ENCODE results near the gene RPP38.

Gene RPP38

DNA sequence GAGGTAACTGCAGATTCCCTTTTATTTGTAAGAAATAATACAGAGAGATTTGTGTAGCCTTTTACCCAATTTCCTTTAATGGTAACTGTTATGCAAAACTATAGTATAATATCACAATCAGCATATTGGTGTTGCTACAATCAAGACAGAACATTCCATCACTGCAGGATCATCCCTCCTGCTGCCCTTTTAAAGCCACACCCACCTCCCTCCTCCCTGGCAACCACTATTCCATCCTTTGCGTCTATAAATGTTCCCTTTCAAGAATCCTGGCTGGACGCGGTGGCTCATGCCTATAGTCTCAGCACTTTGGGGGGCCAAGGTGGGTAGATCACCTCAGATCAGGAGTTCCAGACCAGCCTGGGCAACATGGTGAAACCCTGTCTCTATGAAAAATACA is 21.7 kb upstream of the RPP38 start:
- Histone ChIP-seq H3K9ac (ENCODE audit: low read depth, low read length) (no peak overlapping the region), H3K4me3 (ENCODE audit: low read length) (no peak overlapping the region), H3K4me1 (ENCODE audit: insufficient read depth, low read length) (no peaks in the 10 kb centered on the region), H3K9me3 (ENCODE audit: insufficient read depth, low read depth, low read length) (peaks cover 27% of the 10 kb centered on the region), H3K36me3 (ENCODE audit: insufficient read depth, low read length) (0 out of 2 replicates have a peak, but pooled peaks cover 4% of the 10 kb centered on the region), H3K27ac (ENCODE audit: low read depth, low read length) (no peak overlapping the region), H3K27me3 (ENCODE audit: insufficient read depth, low read length) (no peaks in the 10 kb centered on the region)
- WGBS = 90% methylated on average over 3 of the region's 3 CpGs

DNA sequence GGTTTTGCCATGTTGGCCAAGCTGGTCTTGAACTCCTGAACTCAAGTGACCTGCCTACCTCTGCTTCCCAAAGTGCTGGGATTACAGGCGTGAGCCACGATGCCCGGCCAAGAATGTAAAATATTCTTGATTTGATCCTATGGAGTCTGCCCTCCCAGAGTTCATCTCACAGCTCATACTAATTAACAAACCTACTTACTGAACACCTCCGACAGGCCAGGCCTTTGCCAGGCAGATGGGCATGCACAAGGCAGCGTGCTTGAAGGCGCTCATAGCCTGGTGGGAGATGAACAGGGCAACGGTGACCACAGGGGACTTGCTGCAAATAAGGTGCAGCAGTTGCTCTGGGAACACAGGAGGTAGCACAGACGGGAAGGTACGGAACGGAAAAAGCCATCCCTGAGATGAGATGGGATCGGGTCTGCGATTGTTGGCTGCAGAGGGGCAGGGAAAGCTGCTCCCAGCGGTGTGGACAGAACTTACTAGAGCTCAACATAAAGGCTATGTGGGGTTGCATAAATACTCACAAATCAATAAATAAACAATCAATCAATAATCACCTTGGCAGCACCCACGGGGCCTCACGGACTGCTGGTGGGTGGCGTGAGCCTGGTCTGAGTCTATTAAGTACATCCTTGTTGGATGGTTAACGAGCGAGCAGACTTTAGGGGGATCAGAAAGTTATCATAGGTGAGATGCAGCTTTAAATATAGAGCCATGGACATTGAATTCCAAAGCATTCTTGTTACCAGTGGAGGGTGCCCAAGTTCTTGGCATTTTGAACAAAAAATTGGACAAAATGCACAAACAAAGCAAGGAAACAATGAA is 13.3 kb upstream of the RPP38 start:
- H3K9me3 ChIP-seq (ENCODE audit: insufficient read depth, low read depth, low read length) = no peaks in the 10 kb centered on the region
- H3K4me3 ChIP-seq (ENCODE audit: low read length) = peak overlapping the region; percentile 38; the same call in 1 of the 2 replicates
- peaks cover 6% of the 10 kb centered on the region; the same call in 1 of the 2 replicates for H3K4me1 ChIP-seq (ENCODE audit: insufficient read depth, low read length)
- peak overlapping the region; percentile 51 for H3K9ac ChIP-seq (ENCODE audit: low read depth, low read length)
- H3K36me3 ChIP-seq (ENCODE audit: insufficient read depth, low read length) = no peaks in the 10 kb centered on the region
- WGBS = 93% methylated on average over 18 of the region's 18 CpGs
- no peaks in the 10 kb centered on the region for H3K27me3 ChIP-seq (ENCODE audit: insufficient read depth, low read length)
- H3K27ac ChIP-seq (ENCODE audit: low read depth, low read length) = peak overlapping the region; percentile 69; the same call in 1 of the 2 replicates

DNA sequence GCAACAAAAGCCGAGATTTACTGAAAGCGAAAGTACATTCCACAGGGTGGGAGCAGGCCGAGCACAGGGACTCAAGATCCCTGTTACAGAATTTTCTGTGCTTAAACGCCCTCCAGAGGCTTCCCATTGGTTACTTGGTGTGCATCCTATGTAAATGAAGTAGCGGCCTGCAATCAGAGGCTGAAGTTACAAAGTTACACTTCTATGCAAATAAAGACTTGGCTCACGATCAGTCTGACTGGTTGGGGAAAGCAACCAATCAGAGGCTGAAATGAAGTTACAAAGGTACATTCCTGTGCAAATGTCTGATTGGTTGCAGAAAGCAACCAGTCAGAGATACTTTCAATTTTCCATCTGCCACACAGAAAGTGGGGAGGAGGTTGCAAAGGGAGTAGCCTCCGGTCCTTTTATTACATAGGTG is 12.6 kb upstream of the RPP38 start:
- WGBS = 63% methylated on average over 7 of the region's 7 CpGs
- no peaks in the 10 kb centered on the region for H3K36me3 ChIP-seq (ENCODE audit: insufficient read depth, low read length)
- no peaks in the 10 kb centered on the region for H3K9me3 ChIP-seq (ENCODE audit: insufficient read depth, low read depth, low read length)
- peak overlapping the region; percentile 69; the same call in 1 of the 2 replicates for H3K27ac ChIP-seq (ENCODE audit: low read depth, low read length)
- H3K4me1 ChIP-seq (ENCODE audit: insufficient read depth, low read length) = peaks cover 6% of the 10 kb centered on the region; the same call in 1 of the 2 replicates
- peak overlapping the region; percentile 51; the same call in 1 of the 2 replicates for H3K9ac ChIP-seq (ENCODE audit: low read depth, low read length)
- H3K27me3 ChIP-seq (ENCODE audit: insufficient read depth, low read length) = no peaks in the 10 kb centered on the region
- H3K4me3 ChIP-seq (ENCODE audit: low read length) = peak overlapping the region; percentile 38; the same call in 1 of the 2 replicates

DNA sequence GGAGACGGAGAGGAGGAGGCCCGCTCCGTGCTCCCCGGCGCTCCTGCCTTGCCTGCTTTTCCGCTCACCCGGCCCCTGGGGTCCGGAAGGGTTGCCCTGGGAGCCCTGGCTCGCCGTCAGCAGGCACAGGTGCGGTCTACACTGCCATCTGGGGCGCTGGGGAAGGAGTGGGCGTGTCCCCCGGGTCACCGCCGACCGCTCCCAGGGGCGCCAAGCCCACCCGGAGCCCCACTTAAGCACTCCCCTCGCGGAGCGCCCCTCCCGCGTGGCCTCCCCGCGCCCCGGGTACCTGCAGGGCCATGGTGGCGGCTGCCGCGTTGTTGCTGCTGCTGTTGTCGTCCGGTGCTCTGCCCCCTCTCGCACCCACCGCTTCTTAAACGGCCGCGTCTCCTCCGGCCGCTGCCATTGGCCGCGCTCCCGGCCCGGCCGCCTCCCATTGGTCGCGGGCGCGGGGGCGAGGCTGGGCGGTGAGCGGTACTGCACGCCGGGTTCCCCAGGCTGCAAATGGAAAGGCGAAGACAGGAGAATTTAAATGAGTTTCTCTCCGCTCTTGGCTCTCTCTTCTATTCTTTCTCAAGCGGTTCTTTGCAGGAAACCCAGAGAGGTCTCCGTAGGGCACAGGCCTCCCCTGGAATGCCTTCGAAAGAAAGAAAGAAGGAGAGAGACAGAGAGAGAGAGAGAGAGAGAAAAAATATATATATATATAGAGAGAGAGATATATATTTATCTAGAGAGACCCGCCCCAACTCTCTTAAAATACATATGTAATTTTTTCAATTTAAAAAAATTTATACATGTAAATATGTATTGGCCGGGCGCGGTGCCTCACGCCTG is 8.5 kb upstream of the RPP38 start, which contains the start of gene ACBD7:
TSS of gene ACBD7 (minus strand) at position 349 of the 834 bp plus-strand sequence. CDS start at position 301, 48 bp downstream.
- H3K9me3 ChIP-seq (ENCODE audit: insufficient read depth, low read depth, low read length) = no peaks in the 10 kb centered on the region
- peak within 1 kb of the TSS; percentile 30; the same call in 1 of the 2 replicates for H3K27ac ChIP-seq (ENCODE audit: low read depth, low read length)
- peak within 1 kb of the TSS; percentile 87 for H3K9ac ChIP-seq (ENCODE audit: low read depth, low read length)
- H3K4me3 ChIP-seq (ENCODE audit: low read length) = peak within 1 kb of the TSS; percentile 93
- H3K4me1 ChIP-seq (ENCODE audit: insufficient read depth, low read length) = peaks cover 6% of the 10 kb centered on the region; the same call in 1 of the 2 replicates
- no peaks in the 10 kb centered on the region for H3K36me3 ChIP-seq (ENCODE audit: insufficient read depth, low read length)
- H3K27me3 ChIP-seq (ENCODE audit: insufficient read depth, low read length) = no peaks in the 10 kb centered on the region
- WGBS = 3% methylated on average over 58 of the region's 63 CpGs

DNA sequence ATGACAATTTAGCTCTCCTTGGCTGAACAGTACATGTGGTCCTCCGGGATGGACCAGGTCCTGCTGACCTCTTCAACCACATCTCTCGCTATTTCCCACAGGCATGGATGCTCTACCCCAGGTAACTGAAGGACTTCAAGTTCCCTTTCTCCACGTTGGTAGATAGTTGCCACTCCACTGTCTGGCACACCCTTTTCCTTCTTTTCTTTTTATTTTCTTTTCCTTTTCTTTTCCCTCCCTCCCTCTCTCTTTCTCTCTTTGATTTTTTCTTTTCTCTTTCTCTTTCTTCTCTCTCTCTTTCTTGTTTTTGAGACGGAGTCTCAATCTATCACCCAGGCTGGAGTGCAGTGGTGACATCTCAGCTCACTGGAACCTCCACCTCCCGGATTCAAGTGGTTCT is 5.7 kb upstream of the RPP38 start:
- H3K4me3 ChIP-seq (ENCODE audit: low read length) = no peak overlapping the region
- H3K27ac ChIP-seq (ENCODE audit: low read depth, low read length) = no peak overlapping the region
- no peak overlapping the region for H3K9ac ChIP-seq (ENCODE audit: low read depth, low read length)
- no peaks in the 10 kb centered on the region for H3K9me3 ChIP-seq (ENCODE audit: insufficient read depth, low read depth, low read length)
- H3K27me3 ChIP-seq (ENCODE audit: insufficient read depth, low read length) = no peaks in the 10 kb centered on the region
- 85% methylated on average over 5 of the region's 5 CpGs for WGBS
- H3K36me3 ChIP-seq (ENCODE audit: insufficient read depth, low read length) = no peaks in the 10 kb centered on the region
- no peaks in the 10 kb centered on the region for H3K4me1 ChIP-seq (ENCODE audit: insufficient read depth, low read length)

DNA sequence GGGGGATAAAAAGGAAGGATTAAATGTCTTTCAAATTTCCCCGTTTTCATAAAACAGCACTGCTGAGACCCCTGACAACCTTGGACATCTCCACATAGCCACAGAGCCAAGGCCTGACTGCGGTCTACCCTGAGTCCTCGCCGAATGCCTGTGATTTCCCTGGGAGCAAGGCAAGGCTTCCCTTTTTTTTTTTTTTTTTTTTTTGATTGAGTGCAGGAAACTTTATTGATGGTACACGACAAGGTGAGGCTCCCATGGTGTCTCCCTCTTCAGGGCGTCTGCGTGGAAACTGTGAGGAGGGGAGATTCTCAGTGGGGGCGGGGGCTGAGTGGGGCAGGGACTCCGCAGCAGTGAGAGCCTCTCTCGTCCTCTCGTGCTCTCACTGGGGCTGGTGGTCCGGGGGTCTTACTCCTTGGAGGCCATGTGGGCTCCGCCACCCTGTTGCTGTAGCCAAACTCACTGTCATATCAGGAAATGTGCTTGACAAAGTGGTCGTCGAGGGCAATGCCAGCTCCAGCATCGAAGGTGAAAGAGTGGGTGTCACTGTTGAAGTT is 4.2 kb upstream of the RPP38 start:
- H3K4me3 ChIP-seq (ENCODE audit: low read length) = no peak overlapping the region
- H3K9ac ChIP-seq (ENCODE audit: low read depth, low read length) = no peak overlapping the region
- H3K9me3 ChIP-seq (ENCODE audit: insufficient read depth, low read depth, low read length) = no peaks in the 10 kb centered on the region
- H3K36me3 ChIP-seq (ENCODE audit: insufficient read depth, low read length) = no peaks in the 10 kb centered on the region
- H3K4me1 ChIP-seq (ENCODE audit: insufficient read depth, low read length) = no peaks in the 10 kb centered on the region
- no peak overlapping the region for H3K27ac ChIP-seq (ENCODE audit: low read depth, low read length)
- WGBS = 89% methylated on average over 16 of the region's 16 CpGs
- no peaks in the 10 kb centered on the region for H3K27me3 ChIP-seq (ENCODE audit: insufficient read depth, low read length)

DNA sequence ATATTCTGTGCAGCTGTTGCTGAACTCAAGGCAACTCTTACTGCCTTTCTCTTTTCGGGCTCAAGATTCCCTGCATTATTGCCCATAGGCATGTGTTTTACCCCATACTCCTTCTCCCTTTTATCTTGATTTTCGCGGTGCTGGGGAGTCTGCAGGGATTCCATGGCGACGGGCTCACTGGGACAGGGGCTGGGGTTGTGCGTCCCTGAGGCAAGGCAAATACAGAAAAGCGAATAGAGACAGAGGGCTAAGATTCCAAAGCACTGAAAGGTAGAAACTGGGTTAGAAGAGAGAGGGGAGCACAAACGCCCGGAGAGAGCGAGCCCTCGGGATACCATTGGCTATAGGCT is 519 bp upstream of the RPP38 start:
- no peaks in the 10 kb centered on the region for H3K9me3 ChIP-seq (ENCODE audit: insufficient read depth, low read depth, low read length)
- 0 out of 2 replicates have a peak, but pooled peaks cover 4% of the 10 kb centered on the region for H3K4me1 ChIP-seq (ENCODE audit: insufficient read depth, low read length)
- WGBS = 1% methylated on average over 11 of the region's 11 CpGs
- no peak overlapping the region for H3K27ac ChIP-seq (ENCODE audit: low read depth, low read length)
- peaks cover 14% of the 10 kb centered on the region for H3K36me3 ChIP-seq (ENCODE audit: insufficient read depth, low read length)
- no peaks in the 10 kb centered on the region for H3K27me3 ChIP-seq (ENCODE audit: insufficient read depth, low read length)
- H3K9ac ChIP-seq (ENCODE audit: low read depth, low read length) = peak overlapping the region; percentile 95
- H3K4me3 ChIP-seq (ENCODE audit: low read length) = peak overlapping the region; percentile 87

DNA sequence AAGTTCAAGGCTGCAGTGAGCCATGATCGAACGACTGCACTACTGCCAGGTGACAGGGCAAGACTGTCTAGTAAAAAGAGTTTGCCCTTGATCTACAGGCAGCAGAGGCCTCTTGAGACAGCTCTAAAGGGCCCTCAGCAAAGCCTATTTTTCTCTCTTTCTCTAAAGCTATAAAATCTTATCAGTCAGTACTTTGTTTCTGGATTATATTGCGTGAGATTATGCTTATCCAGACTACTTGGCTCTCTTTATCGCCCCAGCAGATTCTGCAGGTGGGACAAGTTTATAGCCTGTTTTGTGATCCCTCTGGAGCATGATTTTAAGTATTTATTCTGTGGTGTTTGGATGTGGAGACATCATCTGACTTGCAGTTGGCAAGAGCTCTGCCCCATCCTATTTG is 2.7 kb downstream of the RPP38 start:
- H3K36me3 ChIP-seq (ENCODE audit: insufficient read depth, low read length) = peaks cover 44% of the 10 kb centered on the region
- no peak overlapping the region for H3K9ac ChIP-seq (ENCODE audit: low read depth, low read length)
- WGBS = 93% methylated on average over 4 of the region's 4 CpGs
- 0 out of 2 replicates have a peak, but pooled peaks cover 4% of the 10 kb centered on the region for H3K4me1 ChIP-seq (ENCODE audit: insufficient read depth, low read length)
- no peak overlapping the region for H3K27ac ChIP-seq (ENCODE audit: low read depth, low read length)
- H3K9me3 ChIP-seq (ENCODE audit: insufficient read depth, low read depth, low read length) = no peaks in the 10 kb centered on the region
- no peak overlapping the region for H3K4me3 ChIP-seq (ENCODE audit: low read length)
- H3K27me3 ChIP-seq (ENCODE audit: insufficient read depth, low read length) = no peaks in the 10 kb centered on the region

DNA sequence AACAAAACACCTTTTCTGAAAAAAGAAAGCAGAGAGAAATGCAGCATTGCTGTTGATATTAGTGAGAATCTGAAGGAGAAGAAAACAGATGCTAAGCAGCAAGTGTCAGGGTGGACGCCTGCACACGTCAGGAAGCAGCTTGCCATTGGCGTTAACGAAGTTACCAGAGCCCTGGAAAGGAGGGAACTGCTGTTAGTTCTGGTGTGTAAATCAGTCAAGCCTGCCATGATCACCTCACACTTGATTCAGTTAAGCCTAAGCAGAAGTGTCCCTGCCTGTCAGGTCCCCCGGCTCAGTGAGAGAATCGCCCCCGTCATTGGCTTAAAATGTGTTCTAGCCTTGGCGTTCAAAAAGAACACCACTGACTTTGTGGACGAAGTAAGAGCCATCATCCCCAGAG is 6.4 kb downstream of the RPP38 start:
- no peak overlapping the region for H3K4me3 ChIP-seq (ENCODE audit: low read length)
- H3K9me3 ChIP-seq (ENCODE audit: insufficient read depth, low read depth, low read length) = no peaks in the 10 kb centered on the region
- H3K27me3 ChIP-seq (ENCODE audit: insufficient read depth, low read length) = no peaks in the 10 kb centered on the region
- H3K36me3 ChIP-seq (ENCODE audit: insufficient read depth, low read length) = peaks cover 61% of the 10 kb centered on the region
- no peak overlapping the region for H3K9ac ChIP-seq (ENCODE audit: low read depth, low read length)
- H3K4me1 ChIP-seq (ENCODE audit: insufficient read depth, low read length) = 0 out of 2 replicates have a peak, but pooled peaks cover 4% of the 10 kb centered on the region
- H3K27ac ChIP-seq (ENCODE audit: low read depth, low read length) = no peak overlapping the region
- 95% methylated on average over 9 of the region's 9 CpGs for WGBS

DNA sequence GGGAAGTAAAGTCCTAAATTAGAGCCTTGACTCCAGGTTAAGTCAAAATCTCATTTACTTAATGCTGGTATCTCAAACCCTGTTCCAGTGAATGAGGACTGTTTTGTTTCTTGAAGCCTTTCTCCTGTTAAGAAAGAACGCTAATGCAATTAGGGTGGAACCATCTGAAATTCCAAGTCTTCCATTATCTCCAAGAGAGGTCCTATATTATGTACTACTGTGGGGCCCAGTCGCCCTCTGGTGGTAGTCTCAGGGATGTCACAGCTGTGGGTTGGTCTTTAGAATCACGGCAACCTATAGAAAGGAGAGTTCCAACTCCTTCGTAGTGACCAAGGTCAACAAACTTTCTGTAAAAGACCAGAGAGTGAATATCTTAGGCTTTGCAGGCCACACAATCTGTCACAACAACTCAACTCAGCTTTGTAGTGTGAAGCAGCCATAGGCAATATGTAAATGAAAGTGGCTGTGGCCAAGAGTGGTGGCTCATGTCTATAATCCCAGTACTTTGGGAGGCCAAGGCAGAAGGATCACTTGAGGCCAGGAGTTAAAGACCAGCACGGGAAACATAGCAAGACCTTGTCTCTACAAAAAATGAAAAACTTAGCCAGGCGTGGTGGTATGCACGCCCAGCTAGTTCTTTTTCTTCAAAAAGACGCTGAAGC is 9.3 kb downstream of the RPP38 start:
- no peaks in the 10 kb centered on the region for H3K27me3 ChIP-seq (ENCODE audit: insufficient read depth, low read length)
- no peak overlapping the region for H3K27ac ChIP-seq (ENCODE audit: low read depth, low read length)
- no peaks in the 10 kb centered on the region for H3K4me1 ChIP-seq (ENCODE audit: insufficient read depth, low read length)
- H3K36me3 ChIP-seq (ENCODE audit: insufficient read depth, low read length) = peaks cover 63% of the 10 kb centered on the region
- 72% methylated on average over 8 of the region's 8 CpGs for WGBS
- no peak overlapping the region for H3K9ac ChIP-seq (ENCODE audit: low read depth, low read length)
- no peak overlapping the region for H3K4me3 ChIP-seq (ENCODE audit: low read length)
- H3K9me3 ChIP-seq (ENCODE audit: insufficient read depth, low read depth, low read length) = no peaks in the 10 kb centered on the region
